Mesothelial cell of epicardium (in vitro differentiated cells): Measurements from ENCODE around the gene ANKS1B. TPM values are rescaled to one million over a fixed set of nuclear protein-coding genes. Genes with fewer than 3 reads are reported as not detected.
"Not testable (repeated sequence)": the region's sequence is repeated elsewhere in the genome, so short reads cannot be mapped to it uniquely, and the experiment has no call there.

Source experiments
- DNase-seq, 2 experiments: peaks; one replicate each; pipeline ENCODE4 v3.0.0; 2021; ENCODE audit warnings: low spot score in 2 of 2; ENCODE audit not compliant: unreplicated experiment in 2 of 2
- H3K27ac Mint-ChIP-seq: 2 replicates; pipeline ENCODE4 v1.8.0; 2021; ENCODE audit warnings: mixed read lengths
- H3K27me3 Mint-ChIP-seq: 2 replicates; pipeline ENCODE4 v1.8.0; 2021; ENCODE audit warnings: low read depth, mixed read lengths
- H3K36me3 Mint-ChIP-seq: 2 replicates; pipeline ENCODE4 v1.8.0; 2021; ENCODE audit warnings: mixed read lengths
- H3K4me1 Mint-ChIP-seq: 2 replicates; pipeline ENCODE4 v1.8.0; 2021; ENCODE audit warnings: mixed read lengths
- H3K4me3 Mint-ChIP-seq: 2 replicates; pipeline ENCODE4 v1.8.0; 2021; ENCODE audit warnings: mild to moderate bottlenecking, moderate library complexity, mixed read lengths
- H3K9me3 Mint-ChIP-seq: 2 replicates; pipeline ENCODE4 v1.8.0; 2021; ENCODE audit warnings: mixed read lengths
- total RNA-seq: library from RNA; stranded (reverse); gene quantifications from 3 replicates; pipeline ENCODE4 v1.2.1, GENCODE V29; 2021
- TF ChIP-seq, protein P1 (sequence below): fragments of 200-600 bp; sonication (generic); IDR thresholded peaks from one replicate; pipeline ENCODE4 v1.5.0; 2021; ENCODE audit warnings: antibody characterized with exemption; ENCODE audit not compliant: unreplicated experiment

Gene ANKS1B
- total RNA-seq, 1 donor from 2014 or later: 8.8 TPM

DNA sequence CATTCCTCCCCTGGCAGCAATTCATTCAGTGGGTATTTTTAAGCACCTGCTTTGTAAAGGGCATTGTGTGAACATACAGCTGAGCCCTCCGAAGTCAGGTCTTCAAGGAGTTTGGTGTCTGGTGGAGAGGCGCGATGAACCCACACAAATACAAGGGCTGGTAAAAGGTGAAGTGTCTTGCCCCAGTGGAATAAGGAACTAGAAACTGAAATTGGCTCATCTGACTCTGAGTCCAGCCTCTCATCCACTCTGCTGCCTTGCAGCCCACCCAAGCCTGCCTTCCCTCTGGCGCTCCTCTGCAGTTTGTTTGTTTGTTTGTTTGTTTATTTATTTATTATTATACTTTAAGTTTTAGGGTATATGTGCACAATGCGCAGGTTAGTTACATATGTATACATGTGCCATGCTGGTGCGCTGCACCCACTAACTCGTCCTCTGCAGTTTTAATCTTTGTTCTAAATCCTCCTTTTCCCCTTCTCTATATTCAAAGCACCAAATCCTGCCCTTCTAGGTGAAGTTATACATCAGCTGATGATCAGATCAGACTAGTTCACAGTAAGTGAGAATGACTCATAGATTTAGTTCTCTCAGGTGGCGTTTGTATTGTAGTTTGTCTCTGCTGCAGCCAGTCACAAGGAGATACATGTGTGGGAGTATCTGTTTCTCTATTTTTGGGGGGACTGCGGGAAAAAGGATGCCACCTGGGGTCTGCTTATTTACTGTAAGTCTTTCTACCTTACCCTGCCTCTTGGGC is 945.2 kb downstream of the ANKS1B start:
- Mint-ChIP-seq H3K4me3 (no peak overlapping the region), H3K27me3 (peaks cover 11% of the 10 kb centered on the region), H3K27ac (no peak overlapping the region), H3K9me3 (no peaks in the 10 kb centered on the region), H3K4me1 (peaks cover 4% of the 10 kb centered on the region), H3K36me3 (no peaks in the 10 kb centered on the region)
- TF ChIP-seq, protein P1, sequence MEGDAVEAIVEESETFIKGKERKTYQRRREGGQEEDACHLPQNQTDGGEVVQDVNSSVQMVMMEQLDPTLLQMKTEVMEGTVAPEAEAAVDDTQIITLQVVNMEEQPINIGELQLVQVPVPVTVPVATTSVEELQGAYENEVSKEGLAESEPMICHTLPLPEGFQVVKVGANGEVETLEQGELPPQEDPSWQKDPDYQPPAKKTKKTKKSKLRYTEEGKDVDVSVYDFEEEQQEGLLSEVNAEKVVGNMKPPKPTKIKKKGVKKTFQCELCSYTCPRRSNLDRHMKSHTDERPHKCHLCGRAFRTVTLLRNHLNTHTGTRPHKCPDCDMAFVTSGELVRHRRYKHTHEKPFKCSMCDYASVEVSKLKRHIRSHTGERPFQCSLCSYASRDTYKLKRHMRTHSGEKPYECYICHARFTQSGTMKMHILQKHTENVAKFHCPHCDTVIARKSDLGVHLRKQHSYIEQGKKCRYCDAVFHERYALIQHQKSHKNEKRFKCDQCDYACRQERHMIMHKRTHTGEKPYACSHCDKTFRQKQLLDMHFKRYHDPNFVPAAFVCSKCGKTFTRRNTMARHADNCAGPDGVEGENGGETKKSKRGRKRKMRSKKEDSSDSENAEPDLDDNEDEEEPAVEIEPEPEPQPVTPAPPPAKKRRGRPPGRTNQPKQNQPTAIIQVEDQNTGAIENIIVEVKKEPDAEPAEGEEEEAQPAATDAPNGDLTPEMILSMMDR: no peak
- no peak for DNase-seq

DNA sequence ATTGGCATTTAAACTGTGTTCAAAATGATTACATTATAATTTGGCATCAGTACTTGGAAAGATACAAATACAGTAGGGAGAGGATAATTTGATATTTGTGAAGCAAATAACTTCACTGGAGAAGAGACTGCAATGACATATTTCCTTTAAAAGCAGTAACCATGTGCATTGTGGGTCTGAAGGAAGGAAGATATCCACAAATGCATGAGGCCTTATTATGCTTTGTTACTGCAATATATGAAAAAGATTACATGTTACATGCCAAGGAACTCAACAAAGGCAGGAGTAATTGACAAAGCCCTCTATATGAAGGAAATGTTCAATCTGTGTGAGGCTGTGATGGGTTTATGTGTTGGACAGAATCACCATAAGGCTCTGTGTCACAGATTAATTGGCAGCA is 948.2 kb downstream of the ANKS1B start:
- peaks cover 4% of the 10 kb centered on the region for H3K9me3 Mint-ChIP-seq
- no peak for DNase-seq
- peaks cover 8% of the 10 kb centered on the region for H3K27me3 Mint-ChIP-seq
- H3K27ac Mint-ChIP-seq: no peak overlapping the region
- TF ChIP-seq, protein P1: no peak
- no peaks in the 10 kb centered on the region for H3K36me3 Mint-ChIP-seq
- H3K4me1 Mint-ChIP-seq: no peaks in the 10 kb centered on the region
- no peak overlapping the region for H3K4me3 Mint-ChIP-seq

DNA sequence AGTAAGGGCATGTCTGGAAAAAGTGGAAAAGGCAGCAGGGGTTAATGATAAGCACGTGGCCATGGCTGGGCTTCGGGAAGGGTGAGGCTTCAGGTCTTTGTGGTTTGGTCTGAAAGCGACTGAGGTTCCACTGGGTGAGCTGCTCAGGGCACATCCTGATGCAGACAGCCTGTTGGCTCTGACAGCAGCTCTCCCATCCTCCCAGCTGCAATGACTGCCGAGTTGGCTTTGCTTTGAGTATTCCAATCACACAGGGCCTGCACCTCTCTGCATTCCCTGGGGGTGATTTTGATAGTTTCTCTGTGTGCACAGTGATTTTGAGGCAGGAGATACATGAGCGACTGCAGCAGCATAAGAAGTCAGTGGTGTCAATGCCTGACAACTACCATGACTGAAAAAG is 948.9 kb downstream of the ANKS1B start:
- no peaks in the 10 kb centered on the region for H3K36me3 Mint-ChIP-seq
- H3K4me3 Mint-ChIP-seq: no peak overlapping the region
- TF ChIP-seq, protein P1: no peak
- H3K4me1 Mint-ChIP-seq: no peaks in the 10 kb centered on the region
- DNase-seq: no peak
- peaks cover 4% of the 10 kb centered on the region for H3K9me3 Mint-ChIP-seq
- peaks cover 4% of the 10 kb centered on the region for H3K27me3 Mint-ChIP-seq
- H3K27ac Mint-ChIP-seq: no peak overlapping the region

DNA sequence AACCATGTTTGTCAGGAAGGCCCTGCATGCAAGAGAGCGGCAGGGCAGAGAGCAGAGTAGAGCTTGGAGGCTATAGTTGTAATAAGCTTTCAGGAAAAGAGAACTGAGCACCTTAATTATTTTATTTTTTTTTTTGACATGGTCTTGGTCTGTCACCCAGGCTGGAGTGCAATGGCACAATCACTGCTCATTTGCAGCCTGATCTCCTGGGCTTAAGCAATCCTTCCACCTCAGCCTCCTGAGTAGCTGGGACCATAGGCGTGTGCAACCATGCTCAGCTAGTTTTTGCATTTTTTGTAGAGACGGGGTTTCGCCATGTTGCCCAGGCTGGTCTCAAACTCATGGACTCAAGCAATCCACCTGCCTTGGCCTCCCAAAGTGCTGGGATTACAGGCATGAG is 950.5 kb downstream of the ANKS1B start:
- not testable (repeated sequence) for H3K27ac Mint-ChIP-seq, H3K9me3 Mint-ChIP-seq, H3K4me3 Mint-ChIP-seq, H3K4me1 Mint-ChIP-seq, H3K36me3 Mint-ChIP-seq, DNase-seq
- H3K27me3 Mint-ChIP-seq: peaks cover 14% of the 10 kb centered on the region

DNA sequence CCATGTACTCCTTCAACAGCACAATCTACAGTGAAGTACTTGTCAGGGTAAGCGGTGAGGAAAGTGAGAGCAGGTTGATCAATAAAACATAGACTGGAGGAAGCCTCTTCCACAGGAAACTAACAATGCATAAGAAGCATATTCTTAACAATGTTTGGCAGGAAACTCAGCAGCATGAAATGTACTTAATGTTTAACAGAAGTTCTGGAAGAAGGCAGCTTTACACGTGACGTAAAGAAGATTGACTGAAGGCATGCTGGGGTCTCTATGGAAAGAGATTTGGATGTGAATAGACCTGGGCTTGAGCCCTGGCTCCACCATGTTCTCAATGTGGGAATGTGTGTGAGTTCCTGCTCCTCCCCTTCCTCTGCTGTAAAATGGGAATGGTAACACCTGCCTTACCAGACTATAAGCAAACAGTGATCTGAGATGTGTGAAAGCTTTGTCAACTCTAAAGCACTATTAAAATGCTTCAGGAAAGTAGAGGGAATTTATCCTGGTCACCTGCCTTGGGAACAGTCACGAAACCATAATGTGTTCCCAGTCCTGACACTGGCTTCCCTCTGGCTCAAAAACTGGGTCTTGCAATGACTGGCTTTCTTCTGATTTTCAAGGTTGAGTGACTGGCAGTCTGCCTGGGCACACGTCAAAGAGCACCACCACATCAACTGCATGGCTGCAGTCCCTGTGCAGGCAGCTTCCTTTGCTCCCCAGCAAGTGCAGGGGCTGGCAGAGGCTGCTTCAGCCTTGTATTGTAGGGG is 955.0 kb downstream of the ANKS1B start:
- H3K9me3 Mint-ChIP-seq: peaks cover 7% of the 10 kb centered on the region
- peaks cover 10% of the 10 kb centered on the region for H3K4me1 Mint-ChIP-seq
- H3K27me3 Mint-ChIP-seq: peaks cover 12% of the 10 kb centered on the region
- no peaks in the 10 kb centered on the region for H3K36me3 Mint-ChIP-seq
- DNase-seq: no peak
- TF ChIP-seq, protein P1: no peak
- H3K27ac Mint-ChIP-seq: no peak overlapping the region
- no peak overlapping the region for H3K4me3 Mint-ChIP-seq

DNA sequence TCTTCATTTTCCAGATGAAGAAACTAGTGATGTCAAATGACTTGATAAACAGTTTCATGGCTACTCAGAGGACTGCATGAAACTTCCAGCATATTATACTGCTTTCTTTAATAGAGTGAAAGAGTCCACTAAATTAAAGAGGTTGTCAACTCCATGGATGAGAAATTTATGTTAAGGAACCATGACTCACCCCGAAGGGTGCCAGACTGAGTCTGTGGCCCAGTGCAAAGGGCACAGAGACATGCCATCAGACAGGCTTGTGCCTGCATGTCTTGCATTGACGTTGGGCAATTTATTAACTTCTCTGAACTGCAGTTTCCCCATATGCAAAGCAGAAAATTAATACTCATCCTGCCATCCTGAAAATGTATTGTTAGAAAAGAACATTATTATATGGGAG is 957.3 kb downstream of the ANKS1B start:
- Mint-ChIP-seq H3K27me3 (peaks cover 16% of the 10 kb centered on the region), H3K4me1 (peaks cover 10% of the 10 kb centered on the region), H3K36me3 (no peaks in the 10 kb centered on the region), H3K27ac (no peak overlapping the region), H3K9me3 (peaks cover 6% of the 10 kb centered on the region), H3K4me3 (no peak overlapping the region)
- TF ChIP-seq, protein P1: no peak
- DNase-seq: no peak
